ENCODE results near the gene KRTAP10-1. TPM values are rescaled to one million over a fixed set of nuclear protein-coding genes. Genes with fewer than 3 reads are reported as not detected.
"Not testable (repeated sequence)": the region's sequence is repeated elsewhere in the genome, so short reads cannot be mapped to it uniquely, and the experiment has no call there.

The KRTAP10-1 gene
- total RNA-seq, 4 donors from 2014 or later, result not detected

DNA sequence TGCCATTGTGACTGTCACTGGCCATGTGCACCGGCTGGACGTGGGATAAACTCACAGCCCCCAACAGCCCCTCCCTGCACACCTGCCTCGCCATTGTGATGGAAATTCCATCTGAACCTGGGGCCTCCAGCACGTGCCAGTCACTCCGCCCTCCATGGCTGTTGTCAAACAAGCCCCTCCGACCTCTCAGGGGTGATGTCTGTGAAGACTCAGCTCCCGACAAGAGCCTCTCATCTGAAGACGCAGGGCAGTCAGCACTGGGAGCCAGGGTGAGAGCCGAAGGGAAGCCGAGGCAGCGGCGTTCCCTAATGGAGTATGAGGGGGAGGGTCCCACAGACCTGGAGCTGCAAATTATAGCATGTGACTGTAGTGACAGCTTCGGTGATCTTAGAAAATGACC lies 12.7 kb upstream of the KRTAP10-1 start:
- Histone ChIP-seq H3K27ac (no peak overlapping the region), H3K4me1 (no peaks in the 10 kb centered on the region), H3K9me3 (no peaks in the 10 kb centered on the region), H3K4me3 (no peak overlapping the region), H3K36me3 (no peaks in the 10 kb centered on the region), H3K27me3 (no peaks in the 10 kb centered on the region)
- no peak for DNase-seq
- intact Hi-C loops (cut with DNase I; ENCODE audit: low total_unique reads), result no loop called here
- TF ChIP-seq POLR2A (IDR thresholded peaks at IDR 0.05) (no peak), CTCF (IDR thresholded peaks at IDR 0.05) (no peak)

GRCh38 chr21:44552136-44552535 lies 12.1 kb upstream of the KRTAP10-1 start:
- H3K4me3 ChIP-seq, result no peak overlapping the region
- H3K27ac ChIP-seq, result no peak overlapping the region
- TF ChIP-seq POLR2A (IDR thresholded peaks at IDR 0.05) (no peak), CTCF (IDR thresholded peaks at IDR 0.05) (no peak)
- no peak for DNase-seq
- no peaks in the 10 kb centered on the region for H3K27me3 ChIP-seq
- intact Hi-C loops (cut with DNase I; ENCODE audit: low total_unique reads), result no loop called here
- H3K36me3 ChIP-seq, result no peaks in the 10 kb centered on the region
- H3K4me1 ChIP-seq, result no peaks in the 10 kb centered on the region
- no peaks in the 10 kb centered on the region for H3K9me3 ChIP-seq

- intact Hi-C loops (cut with DNase I; ENCODE audit: low total_unique reads), result no loop called here
- Histone ChIP-seq H3K9me3 (peaks cover 0 to 1% of the 10 kb centered on the region in 2 donors), H3K4me1 (no peaks in the 10 kb centered on the region), H3K27ac (no peak within 1 kb of the TSS), H3K4me3 (no peak within 1 kb of the TSS), H3K27me3 (no peaks in the 10 kb centered on the region), H3K36me3 (no peaks in the 10 kb centered on the region)
- no peak for DNase-seq
- TF ChIP-seq POLR2A (IDR thresholded peaks at IDR 0.05) (no peak), CTCF (IDR thresholded peaks at IDR 0.05) (no peak)
These were observed 11.5 kb upstream of the KRTAP10-1 start, which contains the start of gene KRTAP10-2 for GRCh38 chr21:44551340-44551961. Gene KRTAP10-2, minus strand, starts transcription at chr21:44551505. Its CDS starts 47 bp downstream, at chr21:44551458.

DNA sequence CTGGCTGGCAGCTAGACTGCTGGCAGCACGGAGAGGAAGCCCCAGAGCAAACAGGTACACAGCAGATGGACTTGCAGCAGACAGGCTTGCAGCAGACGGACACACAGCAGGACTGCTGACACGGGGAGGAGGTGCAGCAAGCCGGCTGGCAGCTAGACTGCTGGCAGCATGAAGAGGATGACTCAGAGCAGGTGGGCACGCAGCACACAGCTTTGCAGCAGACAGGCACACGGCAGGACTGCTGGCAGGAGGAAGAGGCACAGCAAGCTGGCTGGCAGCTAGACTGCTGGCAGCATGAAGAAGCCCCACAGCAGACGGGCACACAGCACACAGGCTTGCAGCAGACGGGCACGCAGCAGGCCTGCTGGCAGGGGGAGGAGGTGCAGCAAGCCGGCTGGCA lies 10.8 kb upstream of the KRTAP10-1 start:
- H3K9me3 ChIP-seq, result peaks cover 0 to 5% of the 10 kb centered on the region in 2 donors
- no peak overlapping the region for H3K4me3 ChIP-seq
- H3K27me3 ChIP-seq, result no peaks in the 10 kb centered on the region
- DNase-seq, result no peak
- TF ChIP-seq POLR2A (IDR thresholded peaks at IDR 0.05) (no peak), CTCF (IDR thresholded peaks at IDR 0.05) (no peak)
- no peaks in the 10 kb centered on the region for H3K4me1 ChIP-seq
- no peak overlapping the region for H3K27ac ChIP-seq
- H3K36me3 ChIP-seq, result no peaks in the 10 kb centered on the region
- intact Hi-C loops (cut with DNase I; ENCODE audit: low total_unique reads), result no loop called here

- H3K9me3 ChIP-seq; H3K27me3 ChIP-seq; DNase-seq; H3K36me3 ChIP-seq; H3K4me3 ChIP-seq; intact Hi-C loops (cut with DNase I; ENCODE audit: low total_unique reads); H3K4me1 ChIP-seq; H3K27ac ChIP-seq: not testable (repeated sequence)
These were observed 10.3 kb upstream of the KRTAP10-1 start for GRCh38 chr21:44550285-44550684.

Measured in uterus (tissue), 4 donors.